ENCODE results near the gene PTGES3L.

The PTGES3L gene

DNA sequence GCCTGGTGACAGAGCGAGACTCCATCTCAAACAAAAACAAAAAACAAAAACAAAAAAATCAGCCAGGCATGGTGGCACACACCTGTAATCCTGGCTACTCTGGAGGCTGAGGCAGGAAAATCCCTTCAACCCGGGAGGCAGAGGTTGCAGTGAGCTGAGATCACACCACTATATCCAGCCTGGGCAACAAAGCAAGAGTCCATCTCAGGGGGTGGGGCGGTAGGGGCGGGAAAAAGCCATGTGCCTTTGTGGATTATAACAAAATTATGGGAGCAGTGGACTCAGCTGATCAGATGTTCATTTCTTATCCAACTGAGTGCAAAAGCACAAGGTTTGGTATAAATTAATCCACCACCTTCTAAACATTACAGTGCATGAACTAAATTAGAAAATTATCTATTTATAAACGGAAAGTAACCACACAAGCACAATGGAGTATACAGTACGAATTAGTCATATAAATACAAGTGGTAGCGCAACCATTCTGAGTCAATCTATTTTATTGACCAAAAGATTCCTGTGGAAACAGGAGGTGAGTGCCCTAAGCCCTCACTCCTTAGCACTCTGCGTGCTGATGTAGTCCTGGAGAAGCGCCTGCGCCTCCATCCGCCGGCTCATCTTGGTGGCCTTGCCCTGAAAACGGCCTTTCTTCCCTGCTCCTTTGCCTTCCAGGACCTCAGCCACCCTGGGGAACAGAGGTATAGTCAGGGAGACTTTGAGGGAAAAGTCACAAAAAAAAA is 29.7 kb downstream of the PTGES3L start:
- TF ChIP-seq, protein P1, sequence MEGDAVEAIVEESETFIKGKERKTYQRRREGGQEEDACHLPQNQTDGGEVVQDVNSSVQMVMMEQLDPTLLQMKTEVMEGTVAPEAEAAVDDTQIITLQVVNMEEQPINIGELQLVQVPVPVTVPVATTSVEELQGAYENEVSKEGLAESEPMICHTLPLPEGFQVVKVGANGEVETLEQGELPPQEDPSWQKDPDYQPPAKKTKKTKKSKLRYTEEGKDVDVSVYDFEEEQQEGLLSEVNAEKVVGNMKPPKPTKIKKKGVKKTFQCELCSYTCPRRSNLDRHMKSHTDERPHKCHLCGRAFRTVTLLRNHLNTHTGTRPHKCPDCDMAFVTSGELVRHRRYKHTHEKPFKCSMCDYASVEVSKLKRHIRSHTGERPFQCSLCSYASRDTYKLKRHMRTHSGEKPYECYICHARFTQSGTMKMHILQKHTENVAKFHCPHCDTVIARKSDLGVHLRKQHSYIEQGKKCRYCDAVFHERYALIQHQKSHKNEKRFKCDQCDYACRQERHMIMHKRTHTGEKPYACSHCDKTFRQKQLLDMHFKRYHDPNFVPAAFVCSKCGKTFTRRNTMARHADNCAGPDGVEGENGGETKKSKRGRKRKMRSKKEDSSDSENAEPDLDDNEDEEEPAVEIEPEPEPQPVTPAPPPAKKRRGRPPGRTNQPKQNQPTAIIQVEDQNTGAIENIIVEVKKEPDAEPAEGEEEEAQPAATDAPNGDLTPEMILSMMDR (IDR thresholded peaks at IDR 0.05): no peak

- TF ChIP-seq, protein P1 (IDR thresholded peaks at IDR 0.05): no peak
Observed at GRCh38 chr17:42946812-42947211, 33.1 kb downstream of the PTGES3L start.

DNA sequence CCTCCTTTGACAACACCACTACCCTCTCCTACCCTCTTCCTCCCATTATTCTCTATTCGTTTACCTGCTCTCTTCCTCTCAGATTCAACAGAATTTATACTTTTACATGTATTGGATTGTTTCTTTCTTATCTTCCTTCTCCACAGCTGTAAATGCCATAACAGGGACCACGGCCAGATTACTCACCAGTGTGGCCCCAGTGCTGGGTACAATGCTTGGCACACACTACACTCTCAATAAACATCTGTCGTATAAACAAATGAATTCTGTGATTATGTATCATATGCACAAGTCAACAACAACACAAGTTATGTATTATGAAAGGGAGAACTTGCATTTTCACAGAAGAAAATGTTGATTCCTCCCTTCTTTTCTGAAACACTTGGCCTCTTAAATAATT is 35.7 kb downstream of the PTGES3L start:
- TF ChIP-seq, protein P1 (IDR thresholded peaks at IDR 0.05): no peak

- TF ChIP-seq, protein P1 (IDR thresholded peaks at IDR 0.05): peak; percentile 67
Observed at GRCh38 chr17:42937712-42938596, 41.9 kb downstream of the PTGES3L start.

DNA sequence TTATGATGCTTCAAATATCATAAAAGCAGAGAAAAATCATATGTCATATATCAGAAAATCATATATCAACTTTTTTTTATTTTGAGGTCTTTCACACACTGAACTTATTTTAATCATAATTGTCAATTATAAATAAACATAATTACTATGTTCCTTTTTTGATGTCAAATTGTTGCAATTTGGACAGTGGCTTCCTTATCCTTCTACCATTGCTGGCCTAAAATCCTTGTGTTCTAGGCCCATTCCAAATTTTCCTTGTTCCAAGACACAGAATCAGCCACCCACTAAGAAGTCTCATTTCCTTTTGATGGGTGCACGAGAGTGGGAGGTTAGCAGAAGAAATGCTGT is 50.4 kb downstream of the PTGES3L start:
- TF ChIP-seq, protein P1 (IDR thresholded peaks at IDR 0.05): 0 out of 2 replicates have a peak, but pooled peaks have one; percentile 5

DNA sequence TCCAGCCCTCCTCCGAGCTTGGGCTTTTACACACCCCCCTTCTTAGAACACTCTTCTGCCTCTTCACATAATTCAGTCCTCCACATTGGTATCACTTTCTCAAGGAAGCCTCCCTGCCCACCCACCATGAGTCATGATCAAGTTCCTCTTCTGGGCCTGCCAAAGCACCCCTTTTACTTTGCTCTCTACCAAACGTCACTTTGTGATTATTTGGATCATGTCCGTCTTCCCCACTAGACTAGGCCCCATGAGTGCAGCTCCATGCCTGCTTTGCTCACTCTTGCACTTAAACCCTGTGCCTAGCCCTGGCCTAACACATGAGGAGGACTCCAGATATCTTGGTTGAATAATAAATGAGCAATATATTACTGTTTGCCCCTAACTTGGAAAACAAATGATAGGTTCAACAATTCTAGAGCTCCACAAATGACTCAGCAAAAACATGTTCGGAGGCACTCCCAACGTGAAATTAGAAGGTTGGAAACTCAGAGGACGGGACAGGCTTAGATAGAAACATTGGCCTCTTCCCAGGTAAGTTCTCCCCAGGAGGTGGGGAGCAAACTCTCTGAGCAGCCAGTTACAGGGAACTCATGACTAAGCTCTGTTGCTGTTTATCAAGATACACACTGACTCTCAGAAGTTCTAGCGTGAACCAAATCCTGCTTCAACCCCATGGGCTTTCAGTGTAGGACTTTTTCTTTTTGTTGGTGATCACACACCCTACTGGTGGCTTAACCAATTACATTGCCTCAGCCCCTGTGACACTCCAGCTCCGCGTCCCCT is 51.0 kb downstream of the PTGES3L start:
- TF ChIP-seq, protein P1 (IDR thresholded peaks at IDR 0.05): peak; percentile 52; the same call in 1 of the 2 replicates

GRCh38 chr17:42924891-42925290 is 55.0 kb downstream of the PTGES3L start:
- TF ChIP-seq, protein P1 (IDR thresholded peaks at IDR 0.05): no peak

Data from LNCAP (cell line).